ENCODE measurements around the gene POU2AF2.

The POU2AF2 gene

DNA sequence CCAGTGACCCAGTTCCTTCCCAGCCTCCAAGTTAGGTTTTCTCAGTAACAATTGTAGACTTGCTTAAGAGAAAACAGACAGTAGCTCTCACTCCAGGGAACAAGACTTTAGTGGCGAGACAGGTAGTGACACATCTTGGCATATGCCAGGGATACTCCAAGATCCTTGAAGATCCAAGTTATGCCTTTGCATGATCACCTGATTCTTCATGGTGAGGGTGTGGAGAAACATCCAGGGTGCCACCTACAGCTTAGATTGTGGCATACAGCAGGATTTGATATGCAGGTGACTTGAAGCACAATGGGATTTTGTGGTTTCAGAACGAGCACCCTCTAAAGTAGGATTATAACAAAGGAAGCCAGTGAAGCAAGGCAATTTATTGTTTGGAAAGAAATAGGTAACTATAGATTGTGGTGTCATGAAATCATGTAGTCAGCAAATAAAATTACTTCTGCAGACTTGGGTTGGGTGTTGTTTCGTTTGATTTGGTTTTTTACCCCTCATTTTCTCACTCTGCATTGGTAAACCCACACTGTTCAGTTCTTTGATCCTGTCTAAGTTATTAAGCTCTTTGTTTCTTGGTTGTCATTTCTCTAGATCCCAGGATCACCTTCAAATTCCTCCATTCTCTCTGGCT is 62.1 kb downstream of the POU2AF2 start:
- no peak for DNase-seq (ENCODE audit: extremely low read depth, low read depth)
- H3K4me3 ChIP-seq (replicated peaks; ENCODE audit: low read depth, low read length): no peak overlapping the region
- TF ChIP-seq, protein P1, sequence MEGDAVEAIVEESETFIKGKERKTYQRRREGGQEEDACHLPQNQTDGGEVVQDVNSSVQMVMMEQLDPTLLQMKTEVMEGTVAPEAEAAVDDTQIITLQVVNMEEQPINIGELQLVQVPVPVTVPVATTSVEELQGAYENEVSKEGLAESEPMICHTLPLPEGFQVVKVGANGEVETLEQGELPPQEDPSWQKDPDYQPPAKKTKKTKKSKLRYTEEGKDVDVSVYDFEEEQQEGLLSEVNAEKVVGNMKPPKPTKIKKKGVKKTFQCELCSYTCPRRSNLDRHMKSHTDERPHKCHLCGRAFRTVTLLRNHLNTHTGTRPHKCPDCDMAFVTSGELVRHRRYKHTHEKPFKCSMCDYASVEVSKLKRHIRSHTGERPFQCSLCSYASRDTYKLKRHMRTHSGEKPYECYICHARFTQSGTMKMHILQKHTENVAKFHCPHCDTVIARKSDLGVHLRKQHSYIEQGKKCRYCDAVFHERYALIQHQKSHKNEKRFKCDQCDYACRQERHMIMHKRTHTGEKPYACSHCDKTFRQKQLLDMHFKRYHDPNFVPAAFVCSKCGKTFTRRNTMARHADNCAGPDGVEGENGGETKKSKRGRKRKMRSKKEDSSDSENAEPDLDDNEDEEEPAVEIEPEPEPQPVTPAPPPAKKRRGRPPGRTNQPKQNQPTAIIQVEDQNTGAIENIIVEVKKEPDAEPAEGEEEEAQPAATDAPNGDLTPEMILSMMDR (IDR thresholded peaks at IDR 0.05; ENCODE audit: low read depth, low read length, missing control alignments): no peak

DNA sequence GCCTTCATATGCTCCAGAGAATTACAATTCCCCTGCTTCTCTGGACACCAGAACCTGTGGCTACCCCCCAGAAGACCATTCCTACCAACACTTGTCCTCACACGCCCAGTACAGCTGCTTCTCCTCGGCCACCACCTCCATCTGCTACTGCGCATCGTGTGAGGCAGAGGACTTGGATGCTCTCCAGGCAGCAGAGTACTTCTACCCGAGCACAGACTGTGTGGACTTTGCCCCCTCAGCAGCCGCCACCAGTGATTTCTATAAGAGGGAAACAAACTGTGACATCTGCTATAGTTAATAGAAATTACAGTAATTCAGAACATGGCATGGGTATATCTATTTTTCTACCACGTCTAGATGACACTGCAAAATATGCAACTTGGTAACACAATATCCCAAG is 62.6 kb downstream of the POU2AF2 start:
- no peak for DNase-seq (ENCODE audit: extremely low read depth, low read depth)
- TF ChIP-seq, protein P1 (IDR thresholded peaks at IDR 0.05; ENCODE audit: low read depth, low read length, missing control alignments): no peak
- no peak overlapping the region for H3K4me3 ChIP-seq (replicated peaks; ENCODE audit: low read depth, low read length)

DNA sequence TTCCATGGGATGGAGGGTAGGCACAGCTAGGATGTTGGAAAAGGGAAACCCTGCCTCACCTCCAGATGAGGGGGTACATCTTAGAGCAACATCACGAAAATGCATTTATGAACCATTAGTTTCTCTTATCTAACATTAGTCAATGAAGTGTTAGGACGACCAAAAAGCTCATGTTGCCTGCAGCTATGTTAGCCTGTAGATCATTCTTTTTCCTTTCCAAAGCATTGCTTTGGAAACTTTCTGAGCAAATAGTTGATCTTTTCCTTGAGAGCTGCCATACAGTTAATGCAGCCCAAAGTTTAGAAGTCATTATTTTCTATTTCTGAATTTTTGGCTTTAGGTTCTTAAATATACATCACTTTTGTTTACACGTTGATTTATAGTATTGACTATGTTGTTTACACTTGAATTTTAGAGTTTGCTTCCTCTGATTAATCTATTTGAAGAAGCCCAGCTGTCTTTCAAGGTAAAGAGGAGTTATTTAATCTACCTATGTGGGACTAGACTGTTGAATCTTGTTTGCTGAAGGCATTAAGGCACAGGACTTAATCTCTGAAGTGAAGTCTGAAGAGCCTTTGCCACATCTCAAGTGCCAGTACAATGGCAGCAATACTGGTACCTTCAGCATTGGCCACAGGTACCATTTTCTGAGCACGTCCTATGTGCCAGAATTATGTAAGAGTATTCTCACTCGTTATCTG is 63.8 kb downstream of the POU2AF2 start:
- DNase-seq (ENCODE audit: extremely low read depth, low read depth): no peak
- TF ChIP-seq, protein P1 (IDR thresholded peaks at IDR 0.05; ENCODE audit: low read depth, low read length, missing control alignments): no peak
- no peak overlapping the region for H3K4me3 ChIP-seq (replicated peaks; ENCODE audit: low read depth, low read length)

DNA sequence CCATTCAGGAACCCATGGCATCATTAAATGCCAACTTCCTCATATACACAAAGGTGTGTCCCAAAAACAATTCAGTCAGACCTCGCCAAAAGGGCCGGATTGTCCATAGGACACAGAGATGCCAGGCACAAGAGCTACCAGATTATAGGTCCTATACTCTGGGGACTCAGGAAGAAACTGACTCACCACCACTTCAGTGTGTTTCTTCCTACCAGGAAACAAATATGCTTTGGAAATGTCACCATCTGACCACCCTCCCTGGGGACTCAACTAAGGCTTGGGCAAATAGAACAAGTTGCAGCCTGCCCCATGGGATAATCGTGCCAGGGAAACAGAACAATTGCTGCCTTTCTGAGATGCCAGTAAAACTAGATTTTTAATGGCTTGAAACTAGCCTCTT is 64.6 kb downstream of the POU2AF2 start:
- TF ChIP-seq, protein P1 (IDR thresholded peaks at IDR 0.05; ENCODE audit: low read depth, low read length, missing control alignments): no peak
- no peak for DNase-seq (ENCODE audit: extremely low read depth, low read depth)
- no peak overlapping the region for H3K4me3 ChIP-seq (replicated peaks; ENCODE audit: low read depth, low read length)

DNA sequence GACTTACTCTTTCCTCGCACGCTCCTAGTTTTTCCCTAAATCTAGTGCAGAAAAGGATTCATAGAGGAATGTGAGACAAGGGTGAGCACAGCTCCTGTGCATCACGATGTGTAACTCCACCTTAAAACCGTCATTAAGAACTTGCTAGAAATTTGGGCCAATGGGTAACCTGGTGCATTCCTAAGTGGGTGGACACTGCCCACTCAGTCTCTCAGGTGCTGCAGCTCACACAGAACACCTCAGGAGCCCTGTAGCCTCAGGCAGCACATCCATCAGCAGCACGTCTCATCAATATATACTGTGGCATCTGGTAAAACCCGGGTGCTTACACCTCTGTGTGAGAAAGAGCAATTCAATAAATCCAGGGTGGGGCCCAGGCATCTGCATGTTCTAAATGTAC is 65.2 kb downstream of the POU2AF2 start:
- TF ChIP-seq, protein P1 (IDR thresholded peaks at IDR 0.05; ENCODE audit: low read depth, low read length, missing control alignments): no peak
- no peak overlapping the region for H3K4me3 ChIP-seq (replicated peaks; ENCODE audit: low read depth, low read length)
- no peak for DNase-seq (ENCODE audit: extremely low read depth, low read depth)

DNA sequence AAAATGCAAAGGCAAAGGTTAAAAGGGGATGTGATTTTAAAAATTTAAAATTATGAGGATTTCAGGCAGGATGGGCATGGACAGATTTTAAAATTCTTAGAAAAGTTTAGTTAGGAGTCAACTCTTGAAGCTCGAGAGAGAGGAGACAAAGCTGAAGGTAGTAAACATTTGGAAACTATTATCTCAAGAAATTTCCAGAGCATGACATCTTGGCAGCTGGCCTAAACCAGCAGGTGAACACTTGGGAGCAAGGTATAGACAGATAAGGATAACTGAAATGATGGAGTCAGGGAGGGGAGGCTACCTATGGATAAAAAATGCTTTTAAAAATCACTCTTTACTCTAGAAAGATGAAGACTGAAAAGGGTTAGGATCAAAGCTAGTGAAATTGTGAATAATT is 66.6 kb downstream of the POU2AF2 start:
- TF ChIP-seq, protein P1 (IDR thresholded peaks at IDR 0.05; ENCODE audit: low read depth, low read length, missing control alignments): no peak
- DNase-seq (ENCODE audit: extremely low read depth, low read depth): no peak
- no peak overlapping the region for H3K4me3 ChIP-seq (replicated peaks; ENCODE audit: low read depth, low read length)

Data from HFF-Myc (cell line).